ENCODE measurements around the gene KIF21A.

Gene KIF21A

GRCh38 chr12:39341761-39342160 is 101.2 kb downstream of the KIF21A start:
- no peak overlapping the region for H3K4me3 ChIP-seq (ENCODE audit: low read depth, low read length)
- DNase-seq (ENCODE audit: low read depth), result no peak
- no peak for TF ChIP-seq CTCF (IDR thresholded peaks at IDR 0.05; ENCODE audit: low read depth, low read length, missing control alignments)

- DNase-seq (ENCODE audit: low read depth), result no peak
- no peak overlapping the region for H3K4me3 ChIP-seq (ENCODE audit: low read depth, low read length)
- TF ChIP-seq CTCF (IDR thresholded peaks at IDR 0.05; ENCODE audit: low read depth, low read length, missing control alignments), result no peak
These were observed 101.7 kb downstream of the KIF21A start for GRCh38 chr12:39341179-39341578.

- no peak for TF ChIP-seq CTCF (IDR thresholded peaks at IDR 0.05; ENCODE audit: low read depth, low read length, missing control alignments)
- H3K4me3 ChIP-seq (ENCODE audit: low read depth, low read length), result no peak overlapping the region
- DNase-seq (ENCODE audit: low read depth), result no peak
These were observed 110.2 kb downstream of the KIF21A start for GRCh38 chr12:39332661-39333175.

- no peak for TF ChIP-seq CTCF (IDR thresholded peaks at IDR 0.05; ENCODE audit: low read depth, low read length, missing control alignments)
- DNase-seq (ENCODE audit: low read depth), result no peak
- H3K4me3 ChIP-seq (ENCODE audit: low read depth, low read length), result no peak overlapping the region
These were observed 111.2 kb downstream of the KIF21A start for GRCh38 chr12:39331539-39332261.

- no peak for TF ChIP-seq CTCF (IDR thresholded peaks at IDR 0.05; ENCODE audit: low read depth, low read length, missing control alignments)
These were observed 113.0 kb downstream of the KIF21A start for GRCh38 chr12:39329876-39330275.

GRCh38 chr12:39329018-39329417 is 113.9 kb downstream of the KIF21A start:
- no peak overlapping the region for H3K4me3 ChIP-seq (ENCODE audit: low read depth, low read length)
- TF ChIP-seq CTCF (IDR thresholded peaks at IDR 0.05; ENCODE audit: low read depth, low read length, missing control alignments), result no peak
- no peak for DNase-seq (ENCODE audit: low read depth)

More at GRCh38 chr12:39329876-39330275, 113.0 kb downstream of the KIF21A start:
- DNase-seq (ENCODE audit: low read depth), result no peak
- H3K4me3 ChIP-seq (ENCODE audit: low read depth, low read length), result no peak overlapping the region

GRCh38 chr12:39327965-39328364 is 115.0 kb downstream of the KIF21A start:
- H3K4me3 ChIP-seq (ENCODE audit: low read depth, low read length), result no peak overlapping the region
- TF ChIP-seq CTCF (IDR thresholded peaks at IDR 0.05; ENCODE audit: low read depth, low read length, missing control alignments), result no peak
- DNase-seq (ENCODE audit: low read depth), result no peak
